HG03520 (cell line): ENCODE data around the gene KLHL26.

Experiments used
- ATAC-seq: cut with Tn5 transposase; IDR thresholded peaks from one replicate; pipeline ENCODE4 v1.9.1; 2021; ENCODE audit warnings: mild to moderate bottlenecking, moderate library complexity; ENCODE audit not compliant: unreplicated experiment

The KLHL26 gene

GRCh38 chr19:18646535-18647370 is 9.9 kb downstream of the KLHL26 start:
- no peak for ATAC-seq

- no peak for ATAC-seq
These were observed 10.5 kb downstream of the KLHL26 start for GRCh38 chr19:18647371-18647767.

GRCh38 chr19:18647807-18648206 is 11.0 kb downstream of the KLHL26 start:
- ATAC-seq, result no peak

- ATAC-seq, result no peak
These were observed 12.1 kb downstream of the KLHL26 start for GRCh38 chr19:18648973-18649315.

GRCh38 chr19:18649371-18650020 is 12.7 kb downstream of the KLHL26 start:
- no peak for ATAC-seq

GRCh38 chr19:18650021-18650390 is 13.2 kb downstream of the KLHL26 start:
- no peak for ATAC-seq

- ATAC-seq, result no peak
These were observed 13.7 kb downstream of the KLHL26 start for GRCh38 chr19:18650468-18651041.

GRCh38 chr19:18651300-18651699 is 14.5 kb downstream of the KLHL26 start:
- ATAC-seq, result no peak

- no peak for ATAC-seq
These were observed 14.9 kb downstream of the KLHL26 start for GRCh38 chr19:18651733-18652132.

- ATAC-seq, result no peak
These were observed 17.0 kb downstream of the KLHL26 start for GRCh38 chr19:18653853-18654252.

GRCh38 chr19:18654469-18654868 is 17.6 kb downstream of the KLHL26 start:
- ATAC-seq, result no peak

GRCh38 chr19:18655173-18655844 is 18.5 kb downstream of the KLHL26 start:
- no peak for ATAC-seq

- no peak for ATAC-seq
These were observed 19.7 kb downstream of the KLHL26 start for GRCh38 chr19:18656337-18657086.

- ATAC-seq, result no peak
These were observed 20.9 kb downstream of the KLHL26 start for GRCh38 chr19:18657590-18658365.

- ATAC-seq, result no peak
These were observed 21.6 kb downstream of the KLHL26 start for GRCh38 chr19:18658366-18658855.

- no peak for ATAC-seq
These were observed 22.6 kb downstream of the KLHL26 start for GRCh38 chr19:18659281-18660050.

- ATAC-seq, result no peak
These were observed 23.5 kb downstream of the KLHL26 start for GRCh38 chr19:18660051-18660910.

GRCh38 chr19:18660939-18661670 is 24.3 kb downstream of the KLHL26 start:
- no peak for ATAC-seq
